HEK293T (cell line): ENCODE data around the gene UPK3B.

Experiments used
- ARNT ChIP-seq: fragments of 450-650 bp; IDR thresholded peaks from 2 replicates; pipeline ENCODE4 v1.6.1; 2017; ENCODE audit warnings: mild to moderate bottlenecking
- BHLHE40 ChIP-seq: fragments of 450-650 bp; IDR thresholded peaks from 2 replicates; pipeline ENCODE4 v1.6.1; 2016; ENCODE audit warnings: mild to moderate bottlenecking, moderate library complexity, borderline replicate concordance
- ELF4 ChIP-seq: fragments of 450-650 bp; IDR thresholded peaks from 2 replicates; pipeline ENCODE4 v1.6.1; 2017; ENCODE audit warnings: antibody characterized with exemption
- FOXA1 ChIP-seq: fragments of 450-650 bp; IDR thresholded peaks from 2 replicates; pipeline ENCODE4 v1.6.1; 2016; ENCODE audit warnings: mild to moderate bottlenecking
- FOXK2 ChIP-seq: fragments of 450-650 bp; IDR thresholded peaks from 2 replicates; pipeline ENCODE4 v1.6.1; 2016; ENCODE audit warnings: mild to moderate bottlenecking
- FOXM1 ChIP-seq: fragments of 450-650 bp; IDR thresholded peaks from 2 replicates; pipeline ENCODE4 v1.6.1; 2017; ENCODE audit warnings: mild to moderate bottlenecking, borderline replicate concordance
- L3MBTL2 ChIP-seq: fragments of 450-650 bp; conservative IDR thresholded peaks from 2 replicates; pipeline ENCODE4 v1.6.1; 2016; ENCODE audit warnings: mild to moderate bottlenecking
- LEF1 ChIP-seq: fragments of 450-650 bp; IDR thresholded peaks from 2 replicates; pipeline ENCODE4 v1.6.1; 2017; ENCODE audit warnings: mild to moderate bottlenecking, borderline replicate concordance
- NFRKB ChIP-seq: fragments of 450-650 bp; IDR thresholded peaks from 2 replicates; pipeline ENCODE4 v1.6.1; 2016; ENCODE audit warnings: mild to moderate bottlenecking, moderate library complexity
- SP1 ChIP-seq: fragments of 450-650 bp; IDR thresholded peaks from 2 replicates; pipeline ENCODE4 v1.6.1; 2017
- SUZ12 ChIP-seq: fragments of 450-650 bp; IDR thresholded peaks from 2 replicates; pipeline ENCODE4 v1.6.1; 2016; ENCODE audit warnings: mild to moderate bottlenecking
- TARDBP ChIP-seq: fragments of 450-650 bp; IDR thresholded peaks from 2 replicates; pipeline ENCODE4 v1.6.1; 2016
- ZNF384 ChIP-seq: fragments of 450-650 bp; IDR thresholded peaks from 2 replicates; pipeline ENCODE4 v1.6.1; 2016
- TF ChIP-seq, protein P1 (sequence below): fragments of 450-650 bp; IDR thresholded peaks from 2 replicates; pipeline ENCODE4 v1.6.1; 2016

DNA sequence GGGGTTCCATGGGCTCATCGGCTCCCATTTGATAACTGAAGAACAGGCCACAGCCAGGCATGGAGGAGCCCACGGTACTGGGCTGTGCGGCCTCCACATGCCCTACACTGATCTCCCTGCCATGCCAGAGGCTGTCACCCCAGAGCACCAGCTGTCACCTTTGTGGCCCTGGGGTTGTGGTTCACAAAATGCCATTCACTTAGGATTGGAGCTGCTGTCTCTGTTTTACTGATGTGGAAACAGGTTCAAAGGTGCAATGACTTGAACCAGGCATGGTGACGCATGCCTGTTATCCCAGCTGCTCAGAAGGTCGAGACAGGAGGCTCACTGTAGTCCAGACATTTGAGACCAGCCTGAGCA is 4.3 kb upstream of the UPK3B start:
- no peak for TF ChIP-seq ELF4
- TF ChIP-seq, protein P1, sequence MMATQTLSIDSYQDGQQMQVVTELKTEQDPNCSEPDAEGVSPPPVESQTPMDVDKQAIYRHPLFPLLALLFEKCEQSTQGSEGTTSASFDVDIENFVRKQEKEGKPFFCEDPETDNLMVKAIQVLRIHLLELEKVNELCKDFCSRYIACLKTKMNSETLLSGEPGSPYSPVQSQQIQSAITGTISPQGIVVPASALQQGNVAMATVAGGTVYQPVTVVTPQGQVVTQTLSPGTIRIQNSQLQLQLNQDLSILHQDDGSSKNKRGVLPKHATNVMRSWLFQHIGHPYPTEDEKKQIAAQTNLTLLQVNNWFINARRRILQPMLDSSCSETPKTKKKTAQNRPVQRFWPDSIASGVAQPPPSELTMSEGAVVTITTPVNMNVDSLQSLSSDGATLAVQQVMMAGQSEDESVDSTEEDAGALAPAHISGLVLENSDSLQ, result no peak
- TF ChIP-seq L3MBTL2, result no peak
- TF ChIP-seq ZNF384, result no peak
- TF ChIP-seq FOXM1, result no peak
- TF ChIP-seq FOXK2, result no peak
- no peak for TF ChIP-seq SUZ12
- TF ChIP-seq BHLHE40, result no peak
- no peak for TF ChIP-seq FOXA1
- TF ChIP-seq ARNT, result no peak
- no peak for TF ChIP-seq SP1
- TF ChIP-seq TARDBP, result no peak
- TF ChIP-seq NFRKB, result no peak
- no peak for TF ChIP-seq LEF1
